ENCODE measurements around the gene ZC3H12C.

GRCh38 chr11:110159476-110159875 is 66.3 kb downstream of the ZC3H12C start:
- TF ChIP-seq CTCF (conservative IDR thresholded peaks at IDR 0.05; ENCODE audit: low read length) (no peak), EZH2phosphoT487 (IDR thresholded peaks at IDR 0.05; ENCODE audit: borderline replicate concordance, low read depth, low read length) (no peak)
